ENCODE measurements around the gene RUFY4.

Gene RUFY4

GRCh38 chr2:218060950-218061660 lies 7.9 kb upstream of the RUFY4 start:
- H3K27me3 ChIP-seq (ENCODE audit: control insufficient read depth in 5 of 5, insufficient read depth in 4 of 5, low read length in 5 of 5) = peaks cover 0 to 4% (median 0%) of the 10 kb centered on the region in 5 donors
- no peaks in the 10 kb centered on the region for H3K36me3 ChIP-seq (ENCODE audit: control insufficient read depth in 5 of 5, insufficient read depth in 5 of 5, low read length in 5 of 5)
- no peak overlapping the region for H3K4me3 ChIP-seq (ENCODE audit: low read depth in 1 of 5, low read length in 5 of 5)
- no peak overlapping the region for H3K27ac ChIP-seq (ENCODE audit: low read depth, low read length)
- peaks cover 0 to 20% (median 9%) of the 10 kb centered on the region in 5 donors for H3K4me1 ChIP-seq (ENCODE audit: control insufficient read depth in 5 of 5, insufficient read depth in 5 of 5, low read length in 5 of 5)
- H3K9ac ChIP-seq (ENCODE audit: low read length in 5 of 5) = no peak overlapping the region
- H3K9me3 ChIP-seq (ENCODE audit: control insufficient read depth in 5 of 5, low read length in 5 of 5) = no peaks in the 10 kb centered on the region

- Histone ChIP-seq H3K9ac (ENCODE audit: low read length in 5 of 5) (no peak overlapping the region), H3K9me3 (ENCODE audit: control insufficient read depth in 5 of 5, low read length in 5 of 5) (no peaks in the 10 kb centered on the region), H3K4me3 (ENCODE audit: low read depth in 1 of 5, low read length in 5 of 5) (no peak overlapping the region), H3K36me3 (ENCODE audit: control insufficient read depth in 5 of 5, insufficient read depth in 5 of 5, low read length in 5 of 5) (no peaks in the 10 kb centered on the region), H3K27ac (ENCODE audit: low read depth, low read length) (no peak overlapping the region), H3K4me1 (ENCODE audit: control insufficient read depth in 5 of 5, insufficient read depth in 5 of 5, low read length in 5 of 5) (peaks cover 0 to 17% (median 13%) of the 10 kb centered on the region in 5 donors), H3K27me3 (ENCODE audit: control insufficient read depth in 5 of 5, insufficient read depth in 4 of 5, low read length in 5 of 5) (peaks cover 0 to 10% (median 8%) of the 10 kb centered on the region in 5 donors)
Observed at GRCh38 chr2:218063486-218063885, 5.6 kb upstream of the RUFY4 start.

GRCh38 chr2:218063896-218064295 lies 5.2 kb upstream of the RUFY4 start:
- Histone ChIP-seq H3K9me3 (ENCODE audit: control insufficient read depth in 5 of 5, low read length in 5 of 5) (no peaks in the 10 kb centered on the region), H3K27me3 (ENCODE audit: control insufficient read depth in 5 of 5, insufficient read depth in 4 of 5, low read length in 5 of 5) (peaks cover 0 to 10% (median 8%) of the 10 kb centered on the region in 5 donors), H3K4me3 (ENCODE audit: low read depth in 1 of 5, low read length in 5 of 5) (no peak overlapping the region), H3K36me3 (ENCODE audit: control insufficient read depth in 5 of 5, insufficient read depth in 5 of 5, low read length in 5 of 5) (no peaks in the 10 kb centered on the region), H3K4me1 (ENCODE audit: control insufficient read depth in 5 of 5, insufficient read depth in 5 of 5, low read length in 5 of 5) (peaks cover 0 to 21% (median 17%) of the 10 kb centered on the region in 5 donors), H3K9ac (ENCODE audit: low read length in 5 of 5) (no peak overlapping the region), H3K27ac (ENCODE audit: low read depth, low read length) (no peak overlapping the region)

- H3K36me3 ChIP-seq (ENCODE audit: control insufficient read depth in 5 of 5, insufficient read depth in 5 of 5, low read length in 5 of 5) = no peaks in the 10 kb centered on the region
- H3K4me1 ChIP-seq (ENCODE audit: control insufficient read depth in 5 of 5, insufficient read depth in 5 of 5, low read length in 5 of 5) = peaks cover 1 to 15% (median 10%) of the 10 kb centered on the region in 5 donors
- H3K9ac ChIP-seq (ENCODE audit: low read length in 5 of 5) = no peak overlapping the region
- no peak overlapping the region for H3K4me3 ChIP-seq (ENCODE audit: low read depth in 1 of 5, low read length in 5 of 5)
- H3K27ac ChIP-seq (ENCODE audit: low read depth, low read length) = no peak overlapping the region
- H3K9me3 ChIP-seq (ENCODE audit: control insufficient read depth in 5 of 5, low read length in 5 of 5) = no peaks in the 10 kb centered on the region
- H3K27me3 ChIP-seq (ENCODE audit: control insufficient read depth in 5 of 5, insufficient read depth in 4 of 5, low read length in 5 of 5) = peaks cover 0 to 10% (median 8%) of the 10 kb centered on the region in 5 donors
Observed at GRCh38 chr2:218065239-218066006, 3.6 kb upstream of the RUFY4 start.

GRCh38 chr2:218066926-218067515 lies 2.0 kb upstream of the RUFY4 start:
- Histone ChIP-seq H3K4me1 (ENCODE audit: control insufficient read depth in 5 of 5, insufficient read depth in 5 of 5, low read length in 5 of 5) (peaks cover 1 to 13% (median 9%) of the 10 kb centered on the region in 5 donors), H3K9ac (ENCODE audit: low read length in 5 of 5) (no peak overlapping the region), H3K27me3 (ENCODE audit: control insufficient read depth in 5 of 5, insufficient read depth in 4 of 5, low read length in 5 of 5) (peaks cover 0 to 10% (median 8%) of the 10 kb centered on the region in 5 donors), H3K36me3 (ENCODE audit: control insufficient read depth in 5 of 5, insufficient read depth in 5 of 5, low read length in 5 of 5) (no peaks in the 10 kb centered on the region), H3K4me3 (ENCODE audit: low read depth in 1 of 5, low read length in 5 of 5) (no peak overlapping the region), H3K9me3 (ENCODE audit: control insufficient read depth in 5 of 5, low read length in 5 of 5) (no peaks in the 10 kb centered on the region), H3K27ac (ENCODE audit: low read depth, low read length) (no peak overlapping the region)

- Histone ChIP-seq H3K36me3 (ENCODE audit: control insufficient read depth in 5 of 5, insufficient read depth in 5 of 5, low read length in 5 of 5) (no peaks in the 10 kb centered on the region), H3K27me3 (ENCODE audit: control insufficient read depth in 5 of 5, insufficient read depth in 4 of 5, low read length in 5 of 5) (peaks cover 0 to 10% (median 8%) of the 10 kb centered on the region in 5 donors), H3K9me3 (ENCODE audit: control insufficient read depth in 5 of 5, low read length in 5 of 5) (no peaks in the 10 kb centered on the region), H3K9ac (ENCODE audit: low read length in 5 of 5) (no peak overlapping the region), H3K4me1 (ENCODE audit: control insufficient read depth in 5 of 5, insufficient read depth in 5 of 5, low read length in 5 of 5) (peaks cover 1 to 13% (median 9%) of the 10 kb centered on the region in 5 donors), H3K27ac (ENCODE audit: low read depth, low read length) (no peak overlapping the region), H3K4me3 (ENCODE audit: low read depth in 1 of 5, low read length in 5 of 5) (no peak overlapping the region)
Observed at GRCh38 chr2:218067523-218067922, 1.5 kb upstream of the RUFY4 start.

GRCh38 chr2:218069606-218070300 lies 700 bp downstream of the RUFY4 start:
- no peak overlapping the region for H3K9ac ChIP-seq (ENCODE audit: low read length in 5 of 5)
- peaks cover 0 to 10% (median 8%) of the 10 kb centered on the region in 5 donors for H3K27me3 ChIP-seq (ENCODE audit: control insufficient read depth in 5 of 5, insufficient read depth in 4 of 5, low read length in 5 of 5)
- no peaks in the 10 kb centered on the region for H3K36me3 ChIP-seq (ENCODE audit: control insufficient read depth in 5 of 5, insufficient read depth in 5 of 5, low read length in 5 of 5)
- H3K4me1 ChIP-seq (ENCODE audit: control insufficient read depth in 5 of 5, insufficient read depth in 5 of 5, low read length in 5 of 5) = peaks cover 1 to 13% (median 9%) of the 10 kb centered on the region in 5 donors
- H3K9me3 ChIP-seq (ENCODE audit: control insufficient read depth in 5 of 5, low read length in 5 of 5) = no peaks in the 10 kb centered on the region
- no peak overlapping the region for H3K27ac ChIP-seq (ENCODE audit: low read depth, low read length)
- no peak overlapping the region for H3K4me3 ChIP-seq (ENCODE audit: low read depth in 1 of 5, low read length in 5 of 5)

GRCh38 chr2:218070587-218070986 lies 1.5 kb downstream of the RUFY4 start:
- Histone ChIP-seq H3K9ac (ENCODE audit: low read length in 5 of 5) (no peak overlapping the region), H3K4me1 (ENCODE audit: control insufficient read depth in 5 of 5, insufficient read depth in 5 of 5, low read length in 5 of 5) (peaks cover 1 to 13% (median 9%) of the 10 kb centered on the region in 5 donors), H3K36me3 (ENCODE audit: control insufficient read depth in 5 of 5, insufficient read depth in 5 of 5, low read length in 5 of 5) (no peaks in the 10 kb centered on the region), H3K27me3 (ENCODE audit: control insufficient read depth in 5 of 5, insufficient read depth in 4 of 5, low read length in 5 of 5) (peaks cover 0 to 10% (median 6%) of the 10 kb centered on the region in 5 donors), H3K4me3 (ENCODE audit: low read depth in 1 of 5, low read length in 5 of 5) (no peak overlapping the region), H3K27ac (ENCODE audit: low read depth, low read length) (no peak overlapping the region), H3K9me3 (ENCODE audit: control insufficient read depth in 5 of 5, low read length in 5 of 5) (no peaks in the 10 kb centered on the region)

- H3K27me3 ChIP-seq (ENCODE audit: control insufficient read depth in 5 of 5, insufficient read depth in 4 of 5, low read length in 5 of 5) = peaks cover 0 to 10% (median 5%) of the 10 kb centered on the region in 5 donors
- H3K27ac ChIP-seq (ENCODE audit: low read depth, low read length) = no peak overlapping the region
- no peak overlapping the region for H3K9ac ChIP-seq (ENCODE audit: low read length in 5 of 5)
- peaks cover 1 to 13% (median 9%) of the 10 kb centered on the region in 5 donors for H3K4me1 ChIP-seq (ENCODE audit: control insufficient read depth in 5 of 5, insufficient read depth in 5 of 5, low read length in 5 of 5)
- H3K9me3 ChIP-seq (ENCODE audit: control insufficient read depth in 5 of 5, low read length in 5 of 5) = no peaks in the 10 kb centered on the region
- H3K4me3 ChIP-seq (ENCODE audit: low read depth in 1 of 5, low read length in 5 of 5) = no peak overlapping the region
- H3K36me3 ChIP-seq (ENCODE audit: control insufficient read depth in 5 of 5, insufficient read depth in 5 of 5, low read length in 5 of 5) = no peaks in the 10 kb centered on the region
Observed at GRCh38 chr2:218071218-218071937, 2.3 kb downstream of the RUFY4 start.

Measured in subcutaneous abdominal adipose tissue (tissue), 5 donors.